ENCODE measurements around the gene LRP6. TPM values are rescaled to one million over a fixed set of nuclear protein-coding genes. Genes with fewer than 3 reads are reported as not detected.

Gene LRP6
- total and polyA plus RNA-seq, 2 of the 8 experiments (the other 6 are each of a cell fraction or from before 2014, with no cell fraction given) = 53.6 to 73.2 TPM

DNA sequence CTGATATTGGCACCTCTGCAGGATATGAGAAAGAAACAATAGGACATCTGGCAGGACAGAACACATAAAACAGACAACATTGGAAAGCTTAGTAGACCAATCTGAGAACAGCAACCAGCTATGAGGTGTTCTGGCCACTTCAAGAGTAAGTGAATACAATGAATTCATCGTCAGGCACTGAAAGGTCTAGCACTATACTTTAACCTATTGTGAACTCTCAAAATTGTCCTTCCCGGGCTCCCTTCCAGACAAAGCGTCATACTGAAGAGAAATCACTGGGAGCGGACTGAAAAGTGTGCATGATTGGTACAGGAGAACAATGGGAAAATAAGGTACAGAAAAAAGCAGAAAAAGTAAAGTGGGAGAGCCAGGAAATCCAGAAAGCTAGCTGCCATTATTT, 75.8 kb downstream of the LRP6 start:
- Histone ChIP-seq H4K20me1 (replicated peaks in 1 of 2; ENCODE audit: control insufficient read depth in 1 of 2, insufficient read depth in 2 of 2, low read length in 2 of 2) (peaks cover 2 to 3% of the 10 kb centered on the region in 2 experiments), H2BK20ac (ENCODE audit: low read length) (no peak overlapping the region), H3K18ac (ENCODE audit: extremely low read depth, low read length) (no peak overlapping the region), H3K4me1 (replicated peaks in 1 of 4; ENCODE audit: control insufficient read depth in 3 of 4, insufficient read depth in 4 of 4, low read length in 3 of 4) (no peaks in the 10 kb centered on the region), H3K9me3 (ENCODE audit: insufficient read depth in 2 of 2, low read depth in 1 of 2, low read length in 1 of 2) (no peaks in the 10 kb centered on the region), H3K79me2 (ENCODE audit: control insufficient read depth in 1 of 2, insufficient read depth in 2 of 2, low read length in 2 of 2) (peaks cover 0 to 80% of the 10 kb centered on the region in 2 experiments; a peak in 3 of 4 replicates), H3K4me2 (ENCODE audit: insufficient read depth in 1 of 2, low read depth in 2 of 2, low read length in 2 of 2) (no peak overlapping the region), H3K27ac (ENCODE audit: low read depth, low read length) (no peak overlapping the region), H3K79me1 (ENCODE audit: low read depth, low read length) (peaks cover 4% of the 10 kb centered on the region; the same call in 1 of the 2 replicates), H2BK120ac (replicated peaks; ENCODE audit: low read depth, low read length) (no peak overlapping the region), H3K23ac (ENCODE audit: insufficient read length) (no peak overlapping the region), H2BK12ac (ENCODE audit: low read depth, low read length) (no peak overlapping the region), H4K91ac (replicated peaks; ENCODE audit: insufficient read length, low read length) (no peak overlapping the region), H3K27me3 (replicated peaks in 1 of 4; ENCODE audit: control insufficient read depth in 3 of 4, extremely low read depth in 1 of 4, insufficient read depth in 3 of 4, low read length in 3 of 4) (no peaks in the 10 kb centered on the region), H3K14ac (ENCODE audit: insufficient read length) (no peak overlapping the region), H3K36me3 (ENCODE audit: control insufficient read depth in 2 of 4, insufficient read depth in 4 of 4, low read length in 3 of 4) (peaks cover 0 to 3% (median 0%) of the 10 kb centered on the region in 4 experiments; a peak in 3 of 8 replicates), H2AK5ac (ENCODE audit: low read depth, low read length) (no peak overlapping the region), H4K5ac (ENCODE audit: insufficient read length, low read depth, low read length) (no peak overlapping the region), H2BK5ac (ENCODE audit: low read depth, low read length) (no peak overlapping the region), H3K9ac (replicated peaks in 1 of 4; ENCODE audit: extremely low read depth in 1 of 4, low read depth in 3 of 4, low read length in 3 of 4) (no peak overlapping the region), H3K23me2 (ENCODE audit: low read depth, low read length) (no peaks in the 10 kb centered on the region), H4K8ac (ENCODE audit: extremely low read depth, insufficient read depth, low read length) (no peak overlapping the region), H2AFZ (ENCODE audit: low read length) (no peak overlapping the region), H3K56ac (replicated peaks; ENCODE audit: insufficient read length, low read depth, low read length) (no peak overlapping the region), H3K4me3 (ENCODE audit: extremely low read depth in 1 of 4, insufficient read depth in 2 of 4, low read depth in 3 of 4, low read length in 4 of 4) (no peak overlapping the region), H2BK15ac (ENCODE audit: low read length) (no peak overlapping the region), H3K4ac (replicated peaks; ENCODE audit: insufficient read length, low read depth, low read length) (no peak overlapping the region)
- CTCF ChIA-PET (ENCODE audit: partially characterized antibody) = interaction anchor here (0.6 to 1.5 kb wide), 6 partner anchors 8 to 602 kb away, joined by 3 to 4 read pairs (median 4); no protein-coding TSS in a partner anchor
- 92% methylated on average over 4 of the region's 4 CpGs; no CpG with 5 or more reads in 1 of the 2 experiments for WGBS, 2 experiments (ENCODE audit: extremely low coverage in 1 of 2, insufficient coverage in 1 of 2, insufficient read length in 1 of 2, insufficient replicate concordance in 2 of 2, low coverage in 1 of 2, low lambda C conversion rate in 2 of 2, missing lambda C conversion rate in 1 of 2)
- no peak for FAIRE-seq
- POLR2A ChIA-PET (ENCODE audit: partially characterized antibody) = interaction anchor here (0.8 kb wide), 1 partner anchor 9 kb away, joined by 3 read pairs; no protein-coding TSS in a partner anchor
- DNase-seq (ENCODE audit: low read depth in 1 of 2, low spot score in 2 of 2) = no peak
- no peak for TF ChIP-seq EP300 (IDR thresholded peaks at IDR 0.05; ENCODE audit: borderline replicate concordance in 1 of 2, low read depth in 2 of 2, low read length in 2 of 2)
- no peak for TF ChIP-seq CHD1 (IDR thresholded peaks at IDR 0.05; ENCODE audit: low read depth, low read length)
- no peak for TF ChIP-seq BCL11A (IDR thresholded peaks at IDR 0.05; ENCODE audit: low read depth in 2 of 2, low read length in 2 of 2)
- no peak for TF ChIP-seq GABPA (IDR thresholded peaks at IDR 0.05; ENCODE audit: borderline replicate concordance, insufficient read depth, low read length)
- no peak for TF ChIP-seq JUND (IDR thresholded peaks at IDR 0.05; ENCODE audit: low read length)
- no peak for TF ChIP-seq NRF1 (IDR thresholded peaks at IDR 0.05; ENCODE audit: low read depth, low read length)
- no peak for TF ChIP-seq PHF8 (conservative IDR thresholded peaks at IDR 0.05; ENCODE audit: low read depth, low read length)
- no peak for TF ChIP-seq KDM5A (IDR thresholded peaks at IDR 0.05; ENCODE audit: low read length)
- no peak for TF ChIP-seq POU5F1 (IDR thresholded peaks at IDR 0.05; ENCODE audit: low read depth, low read length)
- no peak for TF ChIP-seq TCF12 (IDR thresholded peaks at IDR 0.05; ENCODE audit: low read depth, low read length)
- no peak for TF ChIP-seq RAD21 (IDR thresholded peaks at IDR 0.05 in 1 of 2, conservative IDR thresholded peaks at IDR 0.05 in 1 of 2; ENCODE audit: low read depth in 2 of 2, low read length in 2 of 2)
- no peak for TF ChIP-seq RBBP5 (IDR thresholded peaks at IDR 0.05; ENCODE audit: borderline replicate concordance, low read depth, low read length)

Data from H1 (cell line).